COLO668 (cell line): ENCODE measurements around the gene TSPO.
"Not testable (repeated sequence)": the region's sequence is repeated elsewhere in the genome, so short reads cannot be mapped to it uniquely, and the experiment has no call there.

Experiments used
- DNase-seq: peaks from one replicate; lab custom pipeline; 2025; ENCODE audit not compliant: unreplicated experiment; lab: John Stamatoyannopoulos, UW

TSPO gene

DNA sequence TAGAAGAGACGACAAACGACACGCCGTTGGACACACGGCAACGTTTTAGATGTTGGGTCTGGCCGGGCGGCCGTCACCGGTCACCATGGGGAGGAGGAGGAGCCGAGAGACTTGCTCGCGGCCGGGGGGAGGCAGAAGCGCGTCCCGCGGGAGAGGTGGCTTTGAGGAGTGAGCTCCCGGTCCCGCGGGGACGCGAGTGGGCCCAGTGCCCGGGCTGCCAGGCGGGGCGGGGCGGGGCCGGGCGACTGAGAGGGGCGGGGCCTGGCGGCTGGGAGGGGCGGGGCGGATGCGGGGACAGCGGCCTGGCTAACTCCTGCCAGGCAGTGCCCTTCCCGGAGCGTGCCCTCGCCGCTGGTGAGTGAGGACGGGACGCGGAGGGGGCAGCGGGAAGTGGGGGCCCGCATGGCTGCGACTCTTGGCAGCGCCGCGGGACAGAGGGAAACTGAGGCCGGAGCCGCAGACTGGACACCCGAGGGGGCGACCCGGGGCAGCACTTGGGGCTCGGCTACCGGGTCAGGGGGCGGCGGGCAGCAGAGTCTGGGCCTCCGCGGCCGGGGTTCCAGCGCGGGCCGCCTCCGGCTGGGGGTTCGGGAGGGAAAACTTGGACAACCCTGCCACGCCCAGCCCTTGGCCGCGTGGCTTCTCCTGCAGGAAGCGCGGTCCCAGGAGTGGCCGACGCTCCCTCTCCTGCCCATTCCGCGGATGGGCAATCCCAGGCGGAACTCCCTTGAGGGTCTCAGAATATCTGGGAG lies at the start of gene TSPO:
TSS of gene TSPO (plus strand) at position 309 of the 752 bp plus-strand sequence. CDS start 7,680 bp downstream, outside the sequence.
- DNase-seq = peak; percentile 64

DNA sequence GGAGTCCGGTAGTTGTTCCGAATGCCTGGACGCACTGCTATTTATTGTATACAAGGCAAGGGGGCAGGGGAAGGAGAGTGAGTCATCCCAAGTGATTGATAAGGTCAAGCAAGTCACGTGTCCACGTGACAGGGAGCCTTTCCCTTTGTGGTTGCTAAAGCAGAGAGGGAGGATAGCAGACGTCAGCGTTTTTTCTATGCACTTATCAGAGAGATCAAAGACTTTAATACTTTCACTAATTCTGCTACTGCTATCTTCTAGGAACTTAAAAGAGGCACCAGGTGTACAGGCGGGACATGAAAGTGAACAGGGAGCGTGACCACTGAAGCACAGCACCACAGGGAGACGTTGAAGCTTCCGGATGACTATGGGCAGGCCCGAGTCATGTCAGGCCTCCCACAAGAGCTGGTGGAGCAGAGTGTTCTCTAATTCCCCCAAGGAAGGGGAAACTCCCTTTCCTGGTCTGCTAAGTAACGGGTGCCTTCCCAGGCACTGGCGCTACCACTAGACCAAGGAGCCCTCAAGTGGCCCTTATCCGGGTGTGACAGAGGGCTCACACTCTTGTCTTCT lies 47.2 kb upstream of the TSPO start:
- DNase-seq = peak; percentile 32

DNA sequence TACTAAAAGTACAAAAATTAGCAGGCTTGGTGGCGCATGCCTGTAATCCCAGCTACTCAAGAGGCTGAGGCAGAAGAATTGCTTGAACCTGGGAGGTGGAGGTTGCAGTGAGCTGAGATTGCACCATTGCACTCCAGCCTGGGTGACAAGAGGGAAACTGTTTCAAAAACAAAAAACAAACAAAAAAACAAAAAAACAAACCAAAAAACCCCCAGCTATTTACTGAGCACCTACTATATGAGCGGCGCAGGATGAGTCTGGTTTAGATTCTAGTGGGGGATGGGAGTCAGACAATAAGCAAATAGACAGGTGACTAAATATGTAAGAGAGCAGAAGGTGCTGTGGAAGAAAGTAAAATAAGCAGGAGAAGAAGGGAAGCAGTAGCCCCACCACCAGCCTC lies 46.4 kb upstream of the TSPO start:
- DNase-seq = not testable (repeated sequence)

DNA sequence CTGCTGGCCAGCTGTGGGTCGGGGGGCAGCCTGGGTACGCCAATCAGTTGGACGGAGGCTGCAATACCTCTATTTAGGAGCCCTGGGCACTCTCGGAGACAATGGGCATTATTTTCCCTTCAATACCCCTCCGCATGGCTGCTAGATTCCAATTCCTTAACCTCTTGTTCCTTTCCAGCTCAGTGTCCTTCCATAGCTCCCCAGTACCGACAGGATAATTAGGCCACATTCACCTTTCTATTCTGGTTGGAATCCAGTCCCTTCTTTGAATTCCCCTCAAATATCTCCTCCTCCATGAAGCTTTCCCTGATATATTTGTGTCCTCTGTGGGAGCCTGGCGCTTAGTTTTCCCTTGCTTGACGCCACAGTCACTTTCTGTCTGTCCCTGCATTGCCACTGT lies 45.1 kb upstream of the TSPO start:
- DNase-seq = no peak

DNA sequence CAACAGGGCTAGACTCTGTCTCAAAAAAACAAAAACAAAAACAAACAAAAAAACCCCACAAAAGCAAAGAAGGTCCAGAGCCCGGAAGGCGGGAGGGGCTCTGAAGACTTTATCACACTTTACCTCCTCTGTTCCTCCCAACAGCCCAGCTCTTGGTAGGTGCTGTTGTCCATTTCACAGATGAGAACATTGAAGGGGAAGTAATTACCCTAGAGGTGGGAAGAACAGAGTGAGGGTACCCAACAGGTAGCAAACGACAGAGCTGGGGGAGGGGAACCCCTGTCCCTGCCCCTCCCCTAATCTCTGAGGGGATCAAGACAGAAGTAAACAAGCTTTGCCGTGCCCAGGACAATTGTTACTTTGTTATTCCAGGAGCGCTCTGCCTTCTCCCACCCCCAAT lies 41.8 kb upstream of the TSPO start:
- no peak for DNase-seq

DNA sequence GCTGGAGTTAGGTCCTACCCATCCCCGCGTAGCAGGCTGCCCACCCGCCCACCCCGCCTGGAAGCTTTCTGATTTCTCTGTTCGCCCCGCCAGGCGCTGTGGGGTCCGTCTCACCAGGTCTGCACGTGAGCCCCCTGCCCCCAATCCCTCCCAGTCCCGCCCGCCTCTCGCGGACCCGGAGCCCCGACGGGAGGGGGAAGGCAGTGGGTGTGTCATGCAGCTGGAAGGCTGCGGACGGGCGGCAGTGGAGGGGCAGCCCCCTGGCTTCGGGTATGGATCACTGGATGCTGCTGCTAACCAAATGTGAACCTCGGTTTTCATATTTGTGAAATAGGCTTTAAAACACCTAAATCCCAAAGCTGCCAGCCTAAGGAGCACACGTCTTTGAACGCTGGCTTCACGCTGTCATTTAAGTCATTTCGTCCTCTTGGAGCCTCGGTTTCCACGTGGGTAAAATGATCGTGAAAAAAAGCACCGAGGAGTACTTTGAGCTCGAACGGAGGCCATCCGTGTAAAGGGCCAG lies 41.4 kb upstream of the TSPO start:
- DNase-seq = no peak

DNA sequence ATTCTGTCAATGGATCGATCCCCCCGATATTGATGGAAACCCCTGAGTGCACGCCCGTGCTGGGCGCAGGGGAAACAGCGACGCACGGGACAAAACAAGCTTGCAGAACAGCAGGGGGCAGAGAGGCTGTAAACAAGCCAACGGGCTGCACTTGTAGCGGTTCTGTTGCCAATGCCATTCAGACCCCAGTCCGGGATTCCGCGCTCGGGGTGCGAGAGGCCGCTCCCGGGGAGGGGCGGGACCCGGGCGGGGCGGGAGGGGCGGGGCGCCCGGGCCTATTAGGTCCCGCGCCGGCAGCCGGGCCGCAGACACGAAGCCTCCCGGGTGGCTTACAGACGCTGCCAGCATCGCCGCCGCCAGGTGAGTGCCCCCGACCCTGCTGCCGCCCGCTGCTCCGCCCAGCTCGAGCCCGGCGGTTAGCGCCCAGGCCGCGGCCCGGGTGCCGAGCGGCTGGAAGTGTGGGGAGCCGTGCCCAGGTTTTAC lies 40.9 kb upstream of the TSPO start, which contains the start of gene BIK:
TSS of gene BIK (plus strand) at position 307 of the 483 bp plus-strand sequence. CDS start 13,273 bp downstream, outside the sequence.
- DNase-seq = peak; percentile 68

DNA sequence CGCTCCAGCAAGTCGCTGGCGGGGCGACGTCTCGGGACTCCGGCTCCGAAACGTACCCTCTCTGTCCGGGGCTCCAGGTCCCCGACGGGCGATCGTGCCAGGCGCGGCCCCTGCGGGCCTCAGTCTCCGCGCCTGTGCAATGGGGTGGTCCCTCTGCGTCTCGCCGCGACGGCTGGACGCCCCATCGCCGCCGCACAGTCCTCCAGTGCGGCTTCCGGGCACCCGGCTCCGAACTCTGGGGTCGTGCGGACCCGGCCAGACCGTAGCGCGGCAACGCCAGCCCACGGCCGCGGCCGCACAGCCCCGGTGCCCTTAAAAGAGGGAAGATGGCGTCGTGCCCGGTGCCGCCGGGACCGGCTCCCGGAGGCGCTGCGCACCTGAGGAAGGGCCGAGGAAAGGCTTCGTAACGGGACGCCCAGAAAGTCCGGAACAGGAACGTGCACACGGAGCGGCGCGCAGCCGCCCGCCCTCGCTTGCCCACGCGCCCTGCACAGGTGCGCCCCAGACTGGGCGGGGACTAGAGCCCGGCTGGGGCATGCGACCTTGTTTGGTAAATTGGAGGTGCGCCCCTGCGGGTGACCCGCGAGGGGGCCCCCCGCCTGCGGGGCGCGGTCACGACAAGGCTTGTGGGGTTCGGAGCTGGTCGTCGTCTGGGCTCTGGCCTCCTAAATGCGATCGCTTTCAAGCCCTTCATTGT lies 40.3 kb upstream of the TSPO start:
- peak; percentile 60 for DNase-seq

DNA sequence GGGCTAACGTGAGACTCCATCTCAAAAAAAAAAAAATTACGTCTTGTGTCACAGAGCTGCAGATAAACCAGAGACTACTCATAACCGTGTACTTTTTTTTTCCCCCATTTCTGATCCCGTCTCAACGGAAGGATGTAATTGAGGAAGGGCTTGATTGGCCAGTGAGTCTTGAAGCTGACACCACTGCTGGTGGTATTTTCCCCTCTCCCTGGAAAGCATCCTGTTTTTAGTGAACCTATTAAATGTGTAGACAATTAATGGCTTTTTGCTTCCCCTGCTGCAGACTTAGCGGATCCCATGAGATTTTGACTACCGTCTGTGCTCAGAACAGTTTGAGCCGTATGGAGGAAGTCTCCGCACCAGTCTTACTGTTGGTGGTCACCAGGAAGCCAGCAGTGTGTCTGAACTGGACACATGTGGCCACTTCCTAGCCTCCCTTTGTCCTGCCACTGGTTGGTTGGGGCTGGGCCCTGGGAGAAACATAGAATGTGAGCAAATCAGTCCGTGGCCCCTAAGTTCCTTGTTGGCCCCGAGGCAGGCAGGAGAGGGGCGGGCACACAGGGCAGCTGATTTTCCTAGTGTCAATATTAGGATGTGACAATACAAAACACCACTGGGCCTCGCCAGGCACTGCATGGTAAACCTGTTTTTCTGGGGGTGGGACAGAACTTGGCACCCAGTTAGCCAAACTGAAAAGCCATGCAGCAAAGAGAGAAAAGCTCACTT lies 37.7 kb upstream of the TSPO start:
- DNase-seq = peak; percentile 76

DNA sequence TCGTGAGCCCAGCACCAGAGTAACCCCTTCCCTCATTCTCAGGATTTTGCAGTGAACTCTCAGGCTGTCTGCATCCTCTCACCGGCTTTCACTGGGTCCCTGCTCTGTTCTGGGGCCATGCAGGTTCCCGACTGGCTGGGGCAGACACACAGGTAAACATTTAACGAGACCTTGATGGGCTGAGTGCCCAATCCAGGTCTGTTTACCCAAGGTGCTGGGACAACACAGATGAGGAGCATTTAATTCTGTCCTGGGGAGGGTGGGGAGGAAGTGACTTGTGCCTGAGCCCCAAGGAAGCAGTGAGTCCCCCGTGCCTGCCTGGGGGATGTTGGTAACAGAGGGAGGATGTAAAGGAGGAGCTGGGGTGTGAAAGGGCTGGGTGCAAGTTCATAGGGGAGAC lies 36.4 kb upstream of the TSPO start:
- DNase-seq = peak; percentile 76

DNA sequence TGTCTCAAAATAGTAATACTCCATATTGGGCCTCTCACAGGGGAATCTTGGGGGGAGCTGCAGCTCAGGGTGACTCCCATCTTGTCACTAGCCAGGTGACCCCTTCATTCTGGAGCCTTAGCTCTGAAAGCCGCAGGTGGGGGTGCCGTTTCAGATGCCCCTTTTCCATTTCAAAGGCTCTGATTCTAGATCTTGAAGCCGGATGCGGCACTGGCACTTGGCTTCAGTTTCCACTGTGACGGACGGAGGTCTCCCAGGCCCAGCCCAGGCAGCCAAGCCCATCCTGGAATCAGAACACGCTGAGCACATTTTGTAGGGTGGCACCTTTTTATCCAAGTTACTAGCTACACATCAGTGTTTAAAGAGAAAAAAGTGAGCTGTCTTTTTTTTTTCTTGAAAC lies 34.4 kb upstream of the TSPO start:
- no peak for DNase-seq

DNA sequence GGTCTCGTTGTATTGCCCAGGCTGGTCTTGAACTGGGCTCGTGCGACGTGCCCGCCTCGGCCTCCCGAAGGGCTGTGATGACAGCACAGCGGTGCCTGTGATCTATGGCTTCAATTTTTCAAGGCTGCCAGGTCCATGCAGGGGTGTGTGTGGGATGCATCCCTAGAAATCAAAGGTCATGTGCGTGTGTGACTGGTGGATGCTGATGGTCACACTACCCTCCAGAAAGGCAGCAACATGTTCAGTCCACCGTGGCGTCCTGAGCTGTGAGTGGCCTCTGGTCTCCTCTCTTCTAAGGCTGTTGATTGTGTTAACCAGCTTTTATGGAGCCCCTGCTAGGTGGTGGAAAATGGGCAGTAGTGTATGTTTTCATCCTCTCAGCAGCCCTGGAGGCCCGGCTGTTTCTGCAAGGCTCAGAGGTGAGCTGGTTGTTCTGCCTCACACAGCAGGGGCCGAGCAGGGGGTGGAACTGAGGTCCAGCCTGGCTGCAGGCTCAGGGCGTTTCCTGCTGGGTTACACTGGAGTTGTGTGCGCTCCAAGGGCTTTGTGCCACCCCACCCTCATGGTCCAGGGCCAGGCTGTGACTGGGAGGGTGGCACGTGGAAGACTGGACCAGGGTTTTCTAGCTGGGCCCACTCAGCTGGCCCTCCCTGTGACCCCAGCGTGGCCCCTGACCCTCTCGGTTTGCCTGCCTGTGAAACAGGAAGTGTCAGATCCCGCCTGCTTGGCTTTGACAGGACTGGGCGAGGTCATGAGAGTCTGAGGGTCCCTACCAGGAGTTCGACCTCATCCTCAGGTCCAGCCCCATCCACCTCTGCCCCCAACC lies 33.1 kb upstream of the TSPO start:
- DNase-seq = no peak

DNA sequence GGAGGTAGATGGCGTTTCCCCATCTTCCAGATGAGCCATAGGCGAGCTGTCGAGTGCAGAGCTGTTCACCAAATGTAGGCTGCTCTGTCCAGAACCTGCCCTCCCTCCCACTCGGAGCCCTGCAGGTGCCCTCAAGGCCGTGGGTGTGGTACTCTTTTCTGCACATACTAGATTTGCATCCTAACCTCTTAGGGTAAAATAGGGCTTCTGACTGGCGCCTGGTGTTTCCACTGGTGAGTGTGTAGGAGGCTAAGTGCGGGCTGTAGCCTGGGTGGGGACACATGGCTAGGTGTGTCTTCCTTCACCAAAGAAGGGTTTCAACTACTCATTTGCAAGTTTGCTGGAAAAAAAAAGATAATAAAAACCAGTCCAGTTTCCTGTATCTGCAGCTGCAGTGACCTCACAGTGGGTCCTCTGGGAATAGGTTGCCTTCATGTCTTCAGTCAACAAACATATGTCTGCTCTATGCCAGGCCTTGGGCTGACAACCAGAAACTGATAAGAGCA lies 32.4 kb upstream of the TSPO start:
- DNase-seq = peak; percentile 34

DNA sequence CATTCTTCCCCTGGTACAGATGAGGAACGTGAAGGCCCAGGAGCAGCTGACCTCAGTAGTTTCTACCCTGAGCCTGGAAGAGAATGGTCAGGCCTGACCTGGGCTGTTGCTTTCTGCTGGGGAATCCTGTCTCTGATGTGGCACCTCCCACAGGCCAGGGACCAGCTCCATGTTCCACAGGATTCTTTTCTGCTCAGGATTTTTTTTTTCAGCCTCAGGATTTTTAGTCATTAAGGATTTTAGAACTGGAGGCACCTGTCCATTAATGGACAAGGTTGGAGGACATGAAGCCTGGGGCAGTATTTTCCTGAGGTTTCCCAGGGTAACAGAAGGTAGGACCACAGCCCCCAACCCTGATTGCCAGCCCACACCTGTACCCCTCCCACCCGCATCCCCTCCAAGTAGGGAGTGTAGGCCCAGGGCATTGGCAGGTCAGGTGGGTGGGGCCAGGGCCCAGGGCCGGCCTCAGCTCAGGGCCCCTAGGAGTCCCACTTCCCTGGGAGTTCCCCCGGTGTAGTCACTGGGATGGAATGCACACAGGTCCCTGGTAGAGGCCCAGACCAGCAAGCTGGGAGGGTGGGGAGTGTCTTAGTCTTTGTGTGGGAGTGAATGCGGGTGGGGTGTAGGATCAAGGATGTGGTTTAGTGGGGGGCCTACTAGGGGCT lies 24.7 kb upstream of the TSPO start:
- DNase-seq = peak; percentile 11

DNA sequence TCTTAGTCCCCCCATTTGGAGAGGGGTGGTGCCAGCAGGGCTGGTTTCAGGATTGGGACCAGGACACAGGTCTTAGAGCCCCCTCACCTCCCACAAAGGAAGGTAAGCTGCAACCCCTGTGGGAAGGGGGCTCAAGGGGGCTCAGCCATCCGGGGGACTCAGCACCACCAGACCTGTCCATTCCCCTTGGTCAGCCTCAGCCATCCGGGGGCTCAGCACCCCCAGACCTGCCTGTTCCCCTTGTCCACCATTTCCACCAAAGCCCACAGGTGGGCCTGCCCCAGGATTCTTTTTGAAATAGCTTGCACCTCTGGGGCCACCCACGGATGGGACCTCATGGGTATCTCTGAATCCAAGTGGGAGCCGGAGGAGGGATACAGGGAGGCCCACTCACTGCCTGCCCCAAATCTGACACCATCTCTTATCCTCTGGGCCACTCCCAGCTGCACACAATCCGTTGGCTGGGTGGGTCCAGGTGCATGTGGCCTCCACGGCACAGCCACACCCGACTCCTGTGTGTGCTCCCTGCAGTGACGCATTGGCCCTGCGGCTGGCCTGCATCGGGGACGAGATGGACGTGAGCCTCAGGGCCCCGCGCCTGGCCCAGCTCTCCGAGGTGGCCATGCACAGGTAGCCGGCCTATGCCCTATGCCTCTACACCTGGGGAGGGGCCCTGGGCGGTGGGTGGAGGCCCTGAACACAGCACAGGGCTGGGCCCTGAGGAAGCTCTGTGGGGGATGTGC lies 24.0 kb upstream of the TSPO start:
- DNase-seq = peak; percentile 79

DNA sequence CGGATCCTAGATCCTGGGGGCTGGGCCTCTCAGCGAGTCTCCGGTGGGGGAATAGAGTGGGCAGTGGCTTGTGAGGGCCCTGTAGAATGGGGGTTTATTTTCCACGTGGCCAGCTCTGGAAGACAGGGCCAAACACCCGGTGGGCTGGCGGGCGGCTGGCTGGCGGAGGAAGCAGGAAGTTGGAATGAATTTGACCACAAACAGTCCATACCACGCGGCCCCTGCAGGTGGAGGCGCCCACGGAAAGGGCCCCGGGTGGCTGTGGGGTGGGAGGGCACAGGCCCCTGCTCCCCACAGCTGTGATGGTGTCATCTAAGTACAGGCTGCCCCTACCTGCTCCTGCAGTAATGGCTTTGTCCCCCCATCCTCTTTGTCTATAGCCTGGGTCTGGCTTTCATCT lies 23.2 kb upstream of the TSPO start:
- peak; percentile 57 for DNase-seq

DNA sequence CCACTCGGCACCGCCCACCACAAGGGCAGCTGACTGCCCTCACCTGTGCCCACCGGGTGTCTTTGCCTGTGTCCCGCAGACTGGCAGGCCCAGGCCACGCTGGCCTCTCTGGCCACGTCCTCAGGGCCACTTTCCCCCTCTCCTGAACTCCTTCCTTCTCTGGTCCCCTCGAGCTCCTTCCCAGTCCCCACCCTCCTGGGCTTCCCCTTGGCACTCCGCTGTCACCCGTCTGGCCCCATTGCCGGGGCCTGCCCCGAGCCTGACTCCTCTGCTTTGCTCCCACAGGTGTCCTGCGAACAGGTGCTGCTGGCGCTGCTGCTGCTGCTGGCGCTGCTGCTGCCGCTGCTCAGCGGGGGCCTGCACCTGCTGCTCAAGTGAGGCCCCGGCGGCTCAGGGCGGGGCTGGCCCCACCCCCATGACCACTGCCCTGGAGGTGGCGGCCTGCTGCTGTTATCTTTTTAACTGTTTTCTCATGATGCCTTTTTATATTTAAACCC lies 22.4 kb upstream of the TSPO start:
- peak; percentile 95 for DNase-seq
